Medulla oblongata (tissue), 1 donor: ENCODE data around the gene KRTAP6-1.

Experiments
- DNase-seq: peaks from one replicate; pipeline ENCODE4 v3.0.0-alpha.2; 2015; ENCODE audit errors: extremely low spot score

The KRTAP6-1 gene

DNA sequence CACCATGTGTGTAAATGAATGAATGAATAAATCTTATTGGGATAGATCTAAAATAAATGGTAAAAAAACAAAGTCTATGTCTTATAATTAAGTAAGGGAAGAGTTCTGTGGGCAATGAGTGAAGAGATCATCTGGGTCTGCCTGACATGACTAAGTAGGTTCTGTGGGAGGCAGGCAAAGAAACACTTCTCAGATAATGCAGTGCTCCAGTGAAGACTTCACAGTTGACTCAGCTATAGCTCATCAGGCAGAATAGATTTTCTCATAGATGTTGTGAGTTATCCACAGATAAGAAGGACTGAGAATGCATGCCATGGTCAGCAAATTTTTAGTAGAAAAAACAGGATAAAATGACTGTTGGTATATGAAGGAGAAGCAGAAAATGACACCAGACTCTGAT is 36.0 kb downstream of the KRTAP6-1 start:
- no peak for DNase-seq

DNA sequence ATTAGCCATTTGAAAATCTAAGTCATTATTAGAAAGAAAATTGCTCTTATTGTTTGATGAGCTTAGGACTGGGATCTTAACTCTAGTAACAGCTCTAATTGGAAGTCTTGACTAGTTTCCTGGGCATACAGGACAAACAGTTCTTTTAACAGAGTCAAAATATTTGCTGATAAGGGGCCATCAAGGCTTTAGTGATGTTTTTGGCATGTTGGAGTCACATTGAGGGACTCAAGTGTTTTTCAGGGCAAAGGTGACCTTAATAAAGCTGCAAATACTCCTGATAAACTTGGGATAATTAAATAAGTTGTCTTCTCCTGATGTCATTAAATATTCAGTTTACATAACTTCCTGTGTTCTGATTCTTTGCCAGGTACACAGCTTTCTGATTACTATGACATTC is 46.1 kb downstream of the KRTAP6-1 start:
- no peak for DNase-seq

DNA sequence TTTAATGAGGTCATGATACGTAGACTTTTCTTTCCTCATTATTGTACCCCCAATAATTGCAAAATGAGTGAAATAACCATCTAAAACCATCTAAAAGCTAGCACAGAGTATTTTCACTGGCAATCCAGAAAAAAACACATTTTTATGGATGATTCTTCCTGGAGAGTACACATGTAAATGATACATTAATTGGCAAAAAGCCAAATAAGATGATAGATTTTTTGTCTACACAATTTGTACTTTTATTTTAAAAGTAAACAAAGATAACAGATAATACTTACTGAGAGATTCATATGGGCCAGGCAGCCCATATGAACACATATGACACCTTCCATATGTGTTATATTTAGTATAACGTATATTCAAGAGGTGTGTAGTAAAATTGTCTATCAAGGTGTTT is 50.1 kb downstream of the KRTAP6-1 start:
- DNase-seq: no peak
